HuH-7 (cell line): ENCODE results near the gene PLPPR1.
"Not testable (repeated sequence)": the region's sequence is repeated elsewhere in the genome, so short reads cannot be mapped to it uniquely, and the experiment has no call there.

Experiments used
- DNase-seq: peaks from one replicate; pipeline ENCODE4 v3.0.0; 2011; ENCODE audit warnings: low spot score

PLPPR1 gene

GRCh38 chr9:101126556-101126955 is 98.0 kb downstream of the PLPPR1 start:
- no peak for DNase-seq

GRCh38 chr9:101127369-101127768 is 98.8 kb downstream of the PLPPR1 start:
- not testable (repeated sequence) for DNase-seq

GRCh38 chr9:101128623-101129022 is 100.1 kb downstream of the PLPPR1 start:
- DNase-seq = no peak

GRCh38 chr9:101130054-101130453 is 101.5 kb downstream of the PLPPR1 start:
- no peak for DNase-seq

- DNase-seq = no peak
Measured at GRCh38 chr9:101131326-101131725, 102.8 kb downstream of the PLPPR1 start.

- DNase-seq = no peak
Measured at GRCh38 chr9:101132801-101133200, 104.3 kb downstream of the PLPPR1 start.

GRCh38 chr9:101138509-101138908 is 110.0 kb downstream of the PLPPR1 start:
- no peak for DNase-seq

- DNase-seq = no peak
Measured at GRCh38 chr9:101139082-101139481, 110.6 kb downstream of the PLPPR1 start.

GRCh38 chr9:101140764-101141163 is 112.2 kb downstream of the PLPPR1 start:
- DNase-seq = no peak

- no peak for DNase-seq
Measured at GRCh38 chr9:101146508-101146907, 118.0 kb downstream of the PLPPR1 start.

- no peak for DNase-seq
Measured at GRCh38 chr9:101148344-101148743, 119.8 kb downstream of the PLPPR1 start.

GRCh38 chr9:101158361-101158760 is 129.8 kb downstream of the PLPPR1 start:
- no peak for DNase-seq

GRCh38 chr9:101162231-101162630 is 133.7 kb downstream of the PLPPR1 start:
- DNase-seq = no peak

GRCh38 chr9:101165131-101165530 is 136.6 kb downstream of the PLPPR1 start:
- no peak for DNase-seq

- DNase-seq = no peak
Measured at GRCh38 chr9:101167490-101168134, 139.1 kb downstream of the PLPPR1 start.

- DNase-seq = no peak
Measured at GRCh38 chr9:101172616-101173015, 144.1 kb downstream of the PLPPR1 start.

GRCh38 chr9:101173907-101174306 is 145.4 kb downstream of the PLPPR1 start:
- no peak for DNase-seq

GRCh38 chr9:101176384-101176783 is 147.9 kb downstream of the PLPPR1 start:
- peak; percentile 4 for DNase-seq

- peak; percentile 7 for DNase-seq
Measured at GRCh38 chr9:101184813-101185278, 156.3 kb downstream of the PLPPR1 start.

GRCh38 chr9:101191723-101192122 is 163.2 kb downstream of the PLPPR1 start:
- no peak for DNase-seq

- DNase-seq = no peak
Measured at GRCh38 chr9:101197026-101197425, 168.5 kb downstream of the PLPPR1 start.

GRCh38 chr9:101200852-101201251 is 172.3 kb downstream of the PLPPR1 start:
- DNase-seq = no peak

- DNase-seq = no peak
Measured at GRCh38 chr9:101201630-101202029, 173.1 kb downstream of the PLPPR1 start.

- DNase-seq = no peak
Measured at GRCh38 chr9:101209670-101210069, 181.1 kb downstream of the PLPPR1 start.
